OCI-LY7 (cell line): Measurements from ENCODE around the gene CDH2. TPM values are rescaled to one million over a fixed set of nuclear protein-coding genes. Genes with fewer than 3 reads are reported as not detected.

ENCODE experiments used
- BruUV-seq: library from RNA; stranded (reverse); fragments of 400-500 nt; replicated peaks from 2 replicates; lab custom pipeline; 2021; lab: Mats Ljungman, UMichigan
- CTCF ChIA-PET: fragments of 300-600 bp; sonication (Branson Sonifier 250); formaldehyde crosslinking; loops from one replicate; lab custom pipeline; 2022; ENCODE audit warnings: antibody characterized with exemption; ENCODE audit not compliant: unreplicated experiment; lab: Charles Lee
- POLR2A ChIA-PET: fragments of 300-600 bp; sonication (Branson Sonifier 250); formaldehyde crosslinking; loops from one replicate; lab custom pipeline; 2022; ENCODE audit warnings: antibody characterized with exemption; lab: Charles Lee
- DNase-seq: peaks from one replicate; pipeline ENCODE4 v3.0.0-alpha.2; 2015; ENCODE audit warnings: low spot score
- H2AFZ ChIP-seq: fragments of 200-600 bp; sonication (generic), shearing (Covaris generic); 2 replicates; pipeline ENCODE4 v1.6.1; 2014; ENCODE audit warnings: mild to moderate bottlenecking, antibody characterized with exemption, low read length, moderate library complexity
- H3K27ac ChIP-seq: fragments of 200-600 bp; sonication (generic); 2 replicates; pipeline ENCODE4 v1.5.1; 2014; ENCODE audit warnings: mixed run types, low read depth, mild to moderate bottlenecking, moderate library complexity, low read length, inconsistent platforms; ENCODE audit not compliant: poor library complexity, severe bottlenecking
- H3K36me3 ChIP-seq: fragments of 200-600 bp; sonication (generic); 2 replicates; pipeline ENCODE4 v1.6.1; 2014; ENCODE audit warnings: mild to moderate bottlenecking, antibody characterized with exemption, low read length, moderate library complexity, mixed read lengths; ENCODE audit not compliant: insufficient read depth
- H3K4me1 ChIP-seq: fragments of 200-600 bp; sonication (generic); 2 replicates; pipeline ENCODE4 v1.5.1; 2014; ENCODE audit warnings: mild to moderate bottlenecking, low read length; ENCODE audit not compliant: insufficient read depth, poor library complexity, severe bottlenecking
- H3K4me2 ChIP-seq: fragments of 200-600 bp; sonication (generic); 2 replicates; pipeline ENCODE4 v1.6.1; 2014; ENCODE audit warnings: mild to moderate bottlenecking, low read length
- H3K4me3 ChIP-seq: fragments of 200-600 bp; sonication (generic); 2 replicates; pipeline ENCODE4 v1.5.1; 2014; ENCODE audit warnings: mild to moderate bottlenecking, low read depth, low read length; ENCODE audit not compliant: poor library complexity, severe bottlenecking
- H3K79me2 ChIP-seq: fragments of 200-600 bp; sonication (generic); 2 replicates; pipeline ENCODE4 v1.6.1; 2016; ENCODE audit warnings: low read depth, mild to moderate bottlenecking, low read length, moderate library complexity, mixed read lengths; ENCODE audit not compliant: insufficient read depth
- H3K9me2 ChIP-seq: fragments of 200-600 bp; sonication (generic); 2 replicates; pipeline ENCODE4 v1.6.1; 2016; ENCODE audit warnings: mild to moderate bottlenecking, low read length, mixed read lengths; ENCODE audit not compliant: insufficient read depth
- H3K9me3 ChIP-seq: fragments of 200-600 bp; sonication (generic); 2 replicates; pipeline ENCODE4 v1.6.1; 2014; ENCODE audit warnings: mild to moderate bottlenecking, mixed run types, low read length, mixed read lengths
- H4K20me1 ChIP-seq: fragments of 200-600 bp; sonication (generic); 2 replicates; pipeline ENCODE4 v1.6.1; 2014; ENCODE audit warnings: mild to moderate bottlenecking, antibody characterized with exemption, low read length, moderate library complexity, mixed read lengths; ENCODE audit not compliant: insufficient read depth
- CTCF ChIP-seq: fragments of 200-600 bp; sonication (generic); conservative IDR thresholded peaks from 2 replicates; pipeline ENCODE4 v1.5.1; 2014; ENCODE audit warnings: mild to moderate bottlenecking, antibody characterized with exemption, low read length, moderate library complexity, mixed read lengths
- EZH2phosphoT487 ChIP-seq: fragments of 200-600 bp; sonication (generic); IDR thresholded peaks from 2 replicates; pipeline ENCODE4 v1.6.1; 2018; ENCODE audit warnings: low read depth, borderline replicate concordance, mild to moderate bottlenecking, mixed run types, antibody characterized with exemption, low read length, moderate library complexity, mixed read lengths
- intact Hi-C: fragments of 100-400 bp; cut with micrococcal nuclease; formaldehyde crosslinking; loops from one replicate; pipeline ENCODE4 v1.10.0; 2022; ENCODE audit not compliant: unreplicated experiment
- total RNA-seq, 2 experiments: library from RNA; depleted of rRNA in 1 of 2; stranded (reverse); fragments of >200 nt in 1 of 2; shearing (Covaris generic) in 1 of 2; gene quantifications; 2 replicates each; pipeline ENCODE4 v1.2.3, GENCODE V29; 2014 to 2022

The CDH2 gene
- total RNA-seq, 2 experiments from 2014 or later = not detected

- H4K20me1 ChIP-seq = no peaks in the 10 kb centered on the region
- TF ChIP-seq EZH2phosphoT487 (no peak), CTCF (no peak)
- ChIA-PET POLR2A (no interaction called here), CTCF (no interaction called here)
- H3K4me1 ChIP-seq = no peaks in the 10 kb centered on the region
- no peak overlapping the region for H3K4me3 ChIP-seq
- DNase-seq = no peak
- BruUV-seq = no TSS peak
- no peaks in the 10 kb centered on the region for H3K9me3 ChIP-seq
- intact Hi-C loops = no loop called here
- H3K4me2 ChIP-seq = no peak overlapping the region
- no peaks in the 10 kb centered on the region for H3K9me2 ChIP-seq
- no peak overlapping the region for H3K27ac ChIP-seq
- H3K36me3 ChIP-seq = no peaks in the 10 kb centered on the region
- no peak overlapping the region for H2AFZ ChIP-seq
- H3K79me2 ChIP-seq = no peaks in the 10 kb centered on the region
Observed at GRCh38 chr18:28149810-28150420, 27.0 kb downstream of the CDH2 start.

- intact Hi-C loops = no loop called here
- TF ChIP-seq EZH2phosphoT487 (no peak), CTCF (no peak)
- Histone ChIP-seq H3K9me3 (no peaks in the 10 kb centered on the region), H3K4me3 (no peak overlapping the region), H3K4me2 (no peak overlapping the region), H3K79me2 (no peaks in the 10 kb centered on the region), H4K20me1 (no peaks in the 10 kb centered on the region), H3K36me3 (no peaks in the 10 kb centered on the region), H3K9me2 (no peaks in the 10 kb centered on the region), H3K4me1 (no peaks in the 10 kb centered on the region), H3K27ac (no peak overlapping the region), H2AFZ (no peak overlapping the region)
- BruUV-seq = no TSS peak
- ChIA-PET CTCF (no interaction called here), POLR2A (no interaction called here)
- no peak for DNase-seq
Observed at GRCh38 chr18:28147674-28148171, 29.2 kb downstream of the CDH2 start.

GRCh38 chr18:28143725-28144124 lies 33.2 kb downstream of the CDH2 start:
- H4K20me1 ChIP-seq = no peaks in the 10 kb centered on the region
- POLR2A ChIA-PET = no interaction called here
- TF ChIP-seq EZH2phosphoT487 (no peak), CTCF (no peak)
- H3K36me3 ChIP-seq = no peaks in the 10 kb centered on the region
- intact Hi-C loops = no loop called here
- CTCF ChIA-PET = no interaction called here
- no peak overlapping the region for H3K4me2 ChIP-seq
- H3K9me2 ChIP-seq = no peaks in the 10 kb centered on the region
- H3K79me2 ChIP-seq = no peaks in the 10 kb centered on the region
- no peaks in the 10 kb centered on the region for H3K9me3 ChIP-seq
- no peak overlapping the region for H3K4me3 ChIP-seq
- no peaks in the 10 kb centered on the region for H3K4me1 ChIP-seq
- DNase-seq = no peak
- BruUV-seq = no TSS peak
- H3K27ac ChIP-seq = no peak overlapping the region
- H2AFZ ChIP-seq = no peak overlapping the region
